HepG2 (cell line): Measurements from ENCODE around the gene NUCB1. TPM values are rescaled to one million over a fixed set of nuclear protein-coding genes. Genes with fewer than 3 reads are reported as not detected.

ENCODE experiments used
- ATAC-seq: fragments of 200-7000 bp; cut with Tn5 transposase; 3 replicates; pipeline ENCODE4 v1.9.1; 2020; ENCODE audit warnings: mild to moderate bottlenecking, moderate library complexity
- BruUV-seq: library from RNA; stranded (reverse); fragments of 400-500 nt; replicated peaks from 2 replicates; lab custom pipeline; 2021; lab: Mats Ljungman, UMichigan
- CTCF ChIA-PET: fragments of 300-600 bp; formaldehyde crosslinking; extraction: SDS; loops from one replicate; lab custom pipeline; 2021; ENCODE audit warnings: low total read pairs, inconsistent platforms, low intra/inter-chr PET ratio; lab: Yijun Ruan, JAX
- POLR2A ChIA-PET: fragments of 350-600 bp; sonication (Branson Sonifier 250); formaldehyde crosslinking; loops from one replicate; lab custom pipeline; 2020; ENCODE audit warnings: antibody characterized with exemption, inconsistent platforms; lab: Yijun Ruan, JAX
- DNase-seq: peaks from one replicate; pipeline ENCODE4 v3.0.0-alpha.2; 2015; ENCODE audit warnings: low spot score
- FAIRE-seq: peaks from 3 replicates; lab custom pipeline; 2011; peaks lifted over from hg19 to GRCh38; lab: Jason Lieb, UNC
- H2AFZ ChIP-seq: one replicate; pipeline ENCODE4 v1.6.1; 2011; ENCODE audit warnings: low read length, inconsistent platforms
- H3K27ac ChIP-seq: fragments of 300-600 bp; 3 replicates; pipeline ENCODE4 v1.8.0; 2011; ENCODE audit warnings: mixed run types, mild to moderate bottlenecking, mixed read lengths, low read length, inconsistent platforms; ENCODE audit not compliant: insufficient read depth; ENCODE audit errors: extremely low read length
- H3K27me3 ChIP-seq, 2 experiments: fragments of 200-600 bp in 1 of 2; 2 replicates in 1 of 2; 3 replicates in 1 of 2; pipeline versions ENCODE4 v1.6.0 to v1.8.0; 2011; ENCODE audit warnings: low read length in 2 of 2, mild to moderate bottlenecking in 2 of 2, moderate library complexity in 2 of 2, inconsistent platforms in 1 of 2; ENCODE audit not compliant: insufficient read depth in 2 of 2, control insufficient read depth in 1 of 2
- H3K36me3 ChIP-seq, 2 experiments: fragments of 200-600 bp in 1 of 2; replicated peaks in 1 of 2; 2 replicates in 1 of 2; 3 replicates in 1 of 2; pipeline versions ENCODE4 v1.5.1 to v1.8.0; 2011; ENCODE audit warnings: low read length in 2 of 2, inconsistent platforms in 1 of 2; ENCODE audit not compliant: insufficient read depth in 2 of 2, control insufficient read depth in 1 of 2
- H3K4me1 ChIP-seq: 2 replicates; pipeline ENCODE4 v1.5.1; 2012; ENCODE audit warnings: low read length, inconsistent platforms; ENCODE audit not compliant: insufficient read depth
- H3K4me2 ChIP-seq: 2 replicates; pipeline ENCODE4 v1.6.0; 2011; ENCODE audit warnings: low read depth, low read length, inconsistent platforms
- H3K4me3 ChIP-seq, 3 experiments: fragments of 200-600 bp in 1 of 3; sonication (generic), shearing (Covaris generic) in 1 of 3; replicated peaks in 1 of 3; 2 replicates each; pipeline ENCODE4 v1.5.1; 2011 to 2016; ENCODE audit warnings: low read length in 3 of 3, inconsistent platforms in 2 of 3, low read depth in 2 of 3, mild to moderate bottlenecking in 2 of 3, control low read depth in 1 of 3, mixed read lengths in 1 of 3; ENCODE audit not compliant: insufficient read depth in 1 of 3
- H3K79me2 ChIP-seq: one replicate; pipeline ENCODE4 v1.6.1; 2011; ENCODE audit warnings: low read length, inconsistent platforms; ENCODE audit not compliant: insufficient read depth
- H3K9ac ChIP-seq: 2 replicates; pipeline ENCODE4 v1.6.0; 2011; ENCODE audit warnings: mild to moderate bottlenecking, low read depth, low read length, inconsistent platforms; ENCODE audit not compliant: insufficient read depth
- H3K9me3 ChIP-seq: 2 replicates; pipeline ENCODE4 v1.5.1; 2012; ENCODE audit warnings: mild to moderate bottlenecking, low read length
- H4K20me1 ChIP-seq: 2 replicates; pipeline ENCODE4 v1.6.0; 2011; ENCODE audit warnings: inconsistent platforms, mild to moderate bottlenecking, low read length, moderate library complexity; ENCODE audit not compliant: insufficient read depth
- CREBL2 ChIP-seq: sonication (generic); formaldehyde crosslinking; IDR thresholded peaks from 2 replicates; pipeline ENCODE4 v1.8.1; 2023; ENCODE audit warnings: missing genetic modification reagents, mild to moderate bottlenecking, borderline replicate concordance
- GMEB2 ChIP-seq: IDR thresholded peaks from 2 replicates; pipeline ENCODE4 v1.6.1; 2016; ENCODE audit warnings: missing biosample characterization, missing genetic modification reagents, low read depth
- HIC2 ChIP-seq: sonication (generic); formaldehyde crosslinking; IDR thresholded peaks from 2 replicates; pipeline ENCODE4 v1.9.0; 2022; ENCODE audit warnings: low read depth, missing genetic modification reagents
- JUND ChIP-seq: sonication (generic); formaldehyde crosslinking; IDR thresholded peaks from 2 replicates; pipeline ENCODE4 v1.8.0; 2022; ENCODE audit warnings: mild to moderate bottlenecking, missing genetic modification reagents
- MED1 ChIP-seq: sonication (generic); formaldehyde crosslinking; IDR thresholded peaks from 2 replicates; pipeline ENCODE4 v1.4.0; 2020; ENCODE audit warnings: missing genetic modification reagents
- SIN3A ChIP-seq: IDR thresholded peaks from 2 replicates; pipeline ENCODE4 v1.6.1; 2011; ENCODE audit warnings: low read depth, mild to moderate bottlenecking, control low read depth, low read length, borderline replicate concordance
- SOX5 ChIP-seq: IDR thresholded peaks from 2 replicates; pipeline ENCODE4 v1.6.1; 2016; ENCODE audit warnings: borderline replicate concordance
- TFE3 ChIP-seq: IDR thresholded peaks from 2 replicates; pipeline ENCODE4 v1.6.1; 2016
- ZNF709 ChIP-seq: sonication (generic); formaldehyde crosslinking; IDR thresholded peaks from 2 replicates; pipeline ENCODE4 v1.5.0; 2020; ENCODE audit warnings: mild to moderate bottlenecking, missing genetic modification reagents
- WGBS: methylation state at CpG from one replicate; pipeline ENCODE4 v1.1.6; 2017; ENCODE audit warnings: low lambda C conversion rate; 5-methylcytosine and 5-hydroxymethylcytosine counted together
- in situ Hi-C: cut with HindIII; loops from 2 replicates; pipeline ENCODE4 v1.10.0; 2017; ENCODE audit warnings: low pct_unique_long_range_greater_than_20kb; ENCODE audit not compliant: extremely low pct_ligation_motif_present
- intact Hi-C: fragments of 100-400 bp; cut with micrococcal nuclease; formaldehyde crosslinking; loops from one replicate; pipeline ENCODE4 v1.10.0; 2022; ENCODE audit not compliant: unreplicated experiment
- polyA plus RNA-seq, 8 experiments: library from polyadenylated mRNA; depleted of rRNA in 3 of 8; stranded (reverse) in 7 of 8; unstranded in 1 of 8; fragments of >200 nt; fragmentation: Illumina TruSeq in 4 of 8; extraction: Trizol in 4 of 8; gene quantifications; 2 replicates each; pipeline versions ENCODE4 v1.2.1 to v1.2.3, GENCODE V29; 2011 to 2016; ENCODE audit warnings: low read depth in 4 of 8, missing spikeins in 1 of 8, mixed read lengths in 1 of 8; ENCODE audit not compliant: insufficient read depth in 1 of 8
- total RNA-seq, 5 experiments: library from RNA; depleted of rRNA; stranded (reverse); fragments of >200 nt; fragmentation: Illumina TruSeq; extraction: Trizol; gene quantifications; 2 replicates each; pipeline ENCODE4 v1.2.3, GENCODE V29; 2016; ENCODE audit warnings: low read depth in 1 of 5

NUCB1 gene
- total and polyA plus RNA-seq, 2 of the 13 experiments (the other 11 are each of a cell fraction or from before 2014, with no cell fraction given) = 82.3 to 106 TPM

- Histone ChIP-seq H3K36me3 (peaks cover 5 to 22% of the 10 kb centered on the region in 2 experiments; a peak in 4 of 5 replicates), H2AFZ (no peak overlapping the region), H3K4me3 (no peak overlapping the region), H3K79me2 (no peaks in the 10 kb centered on the region), H3K4me1 (no peaks in the 10 kb centered on the region), H3K4me2 (no peak overlapping the region), H3K9me3 (no peaks in the 10 kb centered on the region), H3K27me3 (no peaks in the 10 kb centered on the region), H3K27ac (no peak overlapping the region), H3K9ac (no peak overlapping the region), H4K20me1 (no peaks in the 10 kb centered on the region)
- no peak for DNase-seq
- TF ChIP-seq ZNF709 (no peak), TFE3 (CRISPR knock-in tag) (no peak), CREBL2 (CRISPR knock-in tag) (no peak), JUND (no peak), HIC2 (CRISPR knock-in tag) (no peak), SIN3A (no peak), MED1 (CRISPR knock-in tag) (no peak), SOX5 (CRISPR knock-in tag) (no peak), GMEB2 (CRISPR knock-in tag) (no peak)
- 88% methylated on average over 16 of the region's 18 CpGs for WGBS
- ChIA-PET CTCF (no interaction called here), POLR2A (no interaction called here)
- in situ Hi-C loops (no loop called here), intact Hi-C loops (no loop called here)
- no peak for FAIRE-seq
- no peak for ATAC-seq
- BruUV-seq = TSS peak; percentile 81
These were observed 22.7 kb downstream of the NUCB1 start for GRCh38 chr19:48922548-48923490.
